Testis (tissue), 3 donors: ENCODE measurements around the gene HDAC7. TPM values are rescaled to one million over a fixed set of nuclear protein-coding genes. Genes with fewer than 3 reads are reported as not detected.

Source experiments
- DNase-seq: peaks from one replicate; pipeline ENCODE4 v3.0.0-alpha.2; 2019
- H3K27ac ChIP-seq, 2 donors: fragments of 200-600 bp; sonication (generic); one replicate each; pipeline ENCODE4 v1.5.1; 2019
- H3K27me3 ChIP-seq: fragments of 200-600 bp; sonication (generic); one replicate; pipeline ENCODE4 v1.5.1; 2019
- H3K36me3 ChIP-seq: fragments of 200-600 bp; sonication (generic); one replicate; pipeline ENCODE4 v1.5.1; 2017; ENCODE audit warnings: low read depth; ENCODE audit errors: missing control alignments
- H3K4me1 ChIP-seq: fragments of 200-600 bp; sonication (generic); one replicate; pipeline ENCODE4 v1.5.1; 2019
- H3K4me3 ChIP-seq, 2 donors: fragments of 200-600 bp; sonication (generic); one replicate each; pipeline ENCODE4 v1.5.1; 2017 to 2019
- H3K9me3 ChIP-seq: fragments of 200-600 bp; sonication (generic); one replicate; pipeline ENCODE4 v1.5.1; 2017
- POLR2A ChIP-seq: fragments of 450-650 bp; IDR thresholded peaks from one replicate; pipeline ENCODE4 v1.6.1; 2017; ENCODE audit warnings: antibody characterized with exemption, mild to moderate bottlenecking, moderate library complexity
- WGBS, 2 donors: methylation state at CpG; one replicate each; pipeline ENCODE4 v1.1.5; 2018; 5-methylcytosine and 5-hydroxymethylcytosine counted together
- intact Hi-C: fragments of 100-400 bp; cut with DNase I; formaldehyde crosslinking; loops from one replicate; pipeline ENCODE4 v1.15.1; 2023; ENCODE audit warnings: low total_unique reads
- polyA plus RNA-seq: library from polyadenylated mRNA; stranded (reverse); fragments of 350-450 nt; fragmentation: Illumina TruSeq; extraction: RNeasy Lipid Tissue Mini Kit (QIAGEN cat#74804); gene quantifications from one replicate; pipeline ENCODE4 v1.2.3, GENCODE V29; 2014; ENCODE audit warnings: low read depth, low replicate concordance; ENCODE audit not compliant: insufficient read depth
- total RNA-seq, 2 donors: library from RNA; depleted of rRNA; stranded (reverse); fragments of >200 nt; gene quantifications; one replicate each; pipeline ENCODE4 v1.2.3, GENCODE V29; 2016
- TF ChIP-seq, protein P1 (sequence below), 3 experiments: fragments of 450-650 bp in 2 of 3; fragments of 200-600 bp in 1 of 3; sonication (generic) in 1 of 3; IDR thresholded peaks; one replicate each; pipeline ENCODE4 v1.5.1; 2016 to 2019; ENCODE audit warnings: antibody characterized with exemption in 3 of 3, mild to moderate bottlenecking in 2 of 3, moderate library complexity in 1 of 3

The HDAC7 gene
- total and polyA plus RNA-seq, 3 donors from 2014 or later = 28.2 to 70.0 (median 39.9) TPM

DNA sequence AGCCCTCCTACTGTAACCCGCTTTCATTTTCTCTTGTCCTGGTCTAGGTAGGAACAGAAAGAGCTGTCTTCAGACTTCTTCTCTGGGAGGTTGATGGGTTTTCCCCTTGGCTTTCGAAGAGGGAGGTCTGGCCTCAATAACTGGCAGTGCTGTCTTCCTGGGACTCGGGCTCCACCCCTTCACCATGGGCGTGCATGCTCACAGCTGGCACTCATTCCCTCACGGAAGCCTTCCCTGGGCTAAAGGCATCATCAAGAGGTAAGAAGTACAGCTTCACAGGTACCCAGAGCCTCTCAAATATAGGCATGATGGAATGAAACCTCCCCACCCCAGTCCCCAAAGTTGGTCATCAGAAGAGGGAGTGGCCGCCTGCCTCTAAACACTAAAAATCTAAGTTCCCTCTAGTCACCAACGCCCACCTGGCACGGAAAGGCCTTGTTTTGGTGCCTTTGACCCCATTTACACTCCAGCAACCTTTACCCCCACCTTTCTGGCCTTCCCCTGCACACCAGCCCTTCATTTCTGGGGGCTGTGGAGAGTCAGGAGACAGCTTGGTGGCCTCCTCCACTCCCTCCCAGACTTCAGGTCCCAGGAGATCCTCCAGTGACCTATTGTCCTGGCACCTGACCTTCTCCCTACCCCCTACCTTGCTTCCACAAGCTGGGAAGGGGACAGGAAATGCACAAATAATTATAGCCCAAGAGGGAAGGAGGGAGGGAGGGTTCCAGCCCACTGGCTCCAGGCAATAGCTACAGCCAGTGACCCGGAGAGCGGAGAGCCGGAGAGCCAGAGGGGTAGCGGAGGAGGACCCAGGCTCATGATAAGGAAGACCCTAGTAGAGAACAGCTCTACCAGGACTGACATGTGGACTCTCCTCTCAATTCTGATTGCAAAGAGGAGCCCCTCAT lies 63.8 kb downstream of the HDAC7 start:
- 61 to 78% methylated on average over 12 of the region's 12 CpGs for WGBS, 2 donors
- no peak for DNase-seq
- Histone ChIP-seq H3K9me3 (no peaks in the 10 kb centered on the region), H3K36me3 (no peaks in the 10 kb centered on the region), H3K27me3 (no peaks in the 10 kb centered on the region), H3K4me3 (no peak overlapping the region), H3K27ac (peak overlapping the region in 1 of 2 donors; percentile 71), H3K4me1 (peaks cover 43% of the 10 kb centered on the region)
- no peak for TF ChIP-seq POLR2A
- TF ChIP-seq, protein P1, sequence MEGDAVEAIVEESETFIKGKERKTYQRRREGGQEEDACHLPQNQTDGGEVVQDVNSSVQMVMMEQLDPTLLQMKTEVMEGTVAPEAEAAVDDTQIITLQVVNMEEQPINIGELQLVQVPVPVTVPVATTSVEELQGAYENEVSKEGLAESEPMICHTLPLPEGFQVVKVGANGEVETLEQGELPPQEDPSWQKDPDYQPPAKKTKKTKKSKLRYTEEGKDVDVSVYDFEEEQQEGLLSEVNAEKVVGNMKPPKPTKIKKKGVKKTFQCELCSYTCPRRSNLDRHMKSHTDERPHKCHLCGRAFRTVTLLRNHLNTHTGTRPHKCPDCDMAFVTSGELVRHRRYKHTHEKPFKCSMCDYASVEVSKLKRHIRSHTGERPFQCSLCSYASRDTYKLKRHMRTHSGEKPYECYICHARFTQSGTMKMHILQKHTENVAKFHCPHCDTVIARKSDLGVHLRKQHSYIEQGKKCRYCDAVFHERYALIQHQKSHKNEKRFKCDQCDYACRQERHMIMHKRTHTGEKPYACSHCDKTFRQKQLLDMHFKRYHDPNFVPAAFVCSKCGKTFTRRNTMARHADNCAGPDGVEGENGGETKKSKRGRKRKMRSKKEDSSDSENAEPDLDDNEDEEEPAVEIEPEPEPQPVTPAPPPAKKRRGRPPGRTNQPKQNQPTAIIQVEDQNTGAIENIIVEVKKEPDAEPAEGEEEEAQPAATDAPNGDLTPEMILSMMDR (IDR thresholded peaks at IDR 0.05) = no peak
- intact Hi-C loops = no loop called here

DNA sequence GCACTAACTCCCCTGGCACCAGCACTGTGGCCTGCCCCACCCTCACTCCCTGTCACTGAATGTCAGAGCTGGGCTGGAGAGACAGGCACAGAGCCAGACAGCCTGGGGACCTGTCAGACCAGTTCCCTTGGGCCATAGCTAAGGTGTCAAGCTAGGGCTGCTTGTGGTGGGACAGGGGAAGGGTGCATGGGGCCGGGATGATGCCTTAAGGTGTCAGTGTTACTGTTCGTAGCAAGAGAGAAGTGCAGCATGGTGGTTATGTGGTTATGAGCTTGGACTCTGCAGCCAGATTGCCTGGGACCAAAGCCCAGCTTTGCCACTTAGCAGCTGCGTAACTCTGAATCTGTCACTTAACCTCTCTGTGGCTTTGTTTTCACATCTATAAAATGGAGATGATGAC lies 64.8 kb downstream of the HDAC7 start:
- Histone ChIP-seq H3K36me3 (no peaks in the 10 kb centered on the region), H3K4me3 (no peak overlapping the region), H3K9me3 (no peaks in the 10 kb centered on the region), H3K27ac (no peak overlapping the region), H3K4me1 (peaks cover 47% of the 10 kb centered on the region), H3K27me3 (no peaks in the 10 kb centered on the region)
- no peak for DNase-seq
- no peak for TF ChIP-seq POLR2A
- TF ChIP-seq, protein P1 (IDR thresholded peaks at IDR 0.05) = no peak
- intact Hi-C loops = no loop called here
- WGBS, 2 donors = 80 to 91% methylated on average over 3 of the region's 3 CpGs

DNA sequence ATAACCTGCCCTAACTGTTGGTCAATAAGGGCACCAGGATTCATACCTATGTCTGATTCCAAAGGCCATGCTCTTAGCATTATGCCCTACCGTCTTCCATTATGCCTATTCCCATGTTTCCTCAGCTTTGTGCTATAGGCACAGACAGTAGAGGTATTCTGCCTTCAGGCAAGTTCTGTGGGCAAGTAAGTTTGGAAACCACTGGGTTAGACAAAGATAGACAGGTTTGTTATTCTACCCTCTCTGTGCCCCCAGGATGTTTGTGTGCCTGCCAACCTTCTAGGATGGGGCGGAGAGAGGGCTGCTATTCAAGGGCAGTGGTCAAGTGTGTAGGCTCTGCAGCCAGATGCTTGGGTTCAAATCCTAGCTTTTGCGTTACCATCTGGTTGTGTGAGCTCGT lies 65.6 kb downstream of the HDAC7 start:
- no peaks in the 10 kb centered on the region for H3K9me3 ChIP-seq
- no peak overlapping the region for H3K4me3 ChIP-seq
- WGBS, 2 donors = 90 to 92% methylated on average over 4 of the region's 4 CpGs
- peak overlapping the region; percentile 10 to 63 for H3K27ac ChIP-seq
- H3K36me3 ChIP-seq = no peaks in the 10 kb centered on the region
- intact Hi-C loops = no loop called here
- no peaks in the 10 kb centered on the region for H3K27me3 ChIP-seq
- DNase-seq = no peak
- H3K4me1 ChIP-seq = peaks cover 43% of the 10 kb centered on the region
- no peak for TF ChIP-seq POLR2A
- TF ChIP-seq, protein P1 (IDR thresholded peaks at IDR 0.05) = no peak

DNA sequence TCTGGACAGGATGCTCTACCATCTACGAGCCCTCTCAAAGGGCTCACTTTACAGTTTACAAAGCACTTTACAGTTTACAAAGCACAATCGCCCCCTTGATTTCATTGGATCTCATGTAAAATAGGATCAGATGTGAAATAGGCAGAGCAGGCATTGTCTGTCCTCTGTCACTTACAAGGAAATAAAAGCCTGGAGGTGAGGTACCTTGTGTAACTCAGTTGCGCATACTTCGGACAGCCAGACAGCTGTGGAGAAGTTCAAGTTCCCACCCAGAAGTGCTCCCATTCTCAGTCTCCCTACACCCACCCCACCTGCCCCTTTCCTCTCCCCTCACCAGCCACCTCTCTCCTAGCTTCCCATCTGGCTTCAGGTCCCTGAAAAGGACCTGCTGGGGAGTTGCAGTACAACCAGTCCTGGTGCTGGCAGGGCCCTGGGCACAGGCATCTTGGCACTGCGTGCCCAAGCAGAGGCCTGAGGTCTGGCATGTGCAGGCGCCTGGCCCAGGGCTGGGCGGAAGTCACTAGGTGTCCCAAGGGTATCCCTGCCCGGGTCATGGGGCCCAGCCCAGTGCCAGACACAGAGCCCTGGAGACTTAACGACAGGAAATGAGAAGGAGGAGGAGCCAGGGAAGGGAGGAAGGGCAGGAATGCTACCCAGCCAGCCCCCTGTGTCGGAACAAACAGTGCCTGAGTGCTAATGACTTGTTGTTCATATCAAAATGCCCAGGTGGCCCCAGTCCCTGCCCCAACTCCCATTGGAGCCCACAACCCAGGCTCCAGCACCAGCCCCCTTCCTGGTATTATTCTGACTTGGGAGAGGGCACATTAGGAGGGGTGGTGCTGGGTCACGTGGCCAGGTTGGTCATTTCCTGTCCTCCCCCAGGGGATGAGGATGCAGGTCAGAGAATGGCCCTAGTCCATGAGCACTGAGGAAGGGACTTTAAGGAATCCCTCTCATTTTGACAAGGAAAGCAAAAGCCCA lies 66.4 kb downstream of the HDAC7 start:
- Histone ChIP-seq H3K4me1 (peaks cover 39% of the 10 kb centered on the region), H3K27ac (peak overlapping the region; percentile 10 to 63)

More for the DNA sequence above, 66.4 kb downstream of the HDAC7 start:
- no peak for TF ChIP-seq POLR2A
- TF ChIP-seq, protein P1 (IDR thresholded peaks at IDR 0.05) = no peak
- H3K36me3 ChIP-seq = no peaks in the 10 kb centered on the region
- H3K4me3 ChIP-seq = no peak overlapping the region
- H3K9me3 ChIP-seq = no peaks in the 10 kb centered on the region
- intact Hi-C loops = no loop called here
- no peak for DNase-seq
- 48 to 59% methylated on average over 11 of the region's 11 CpGs for WGBS, 2 donors
- H3K27me3 ChIP-seq = no peaks in the 10 kb centered on the region
